HG03135 (cell line): ENCODE results near the gene PSG1.
"Not testable (repeated sequence)": the region's sequence is repeated elsewhere in the genome, so short reads cannot be mapped to it uniquely, and the experiment has no call there.

Experiments used
- ATAC-seq: cut with Tn5 transposase; IDR thresholded peaks from one replicate; pipeline ENCODE4 v1.9.1; 2021; ENCODE audit warnings: mild to moderate bottlenecking, moderate library complexity; ENCODE audit not compliant: unreplicated experiment

PSG1 gene

DNA sequence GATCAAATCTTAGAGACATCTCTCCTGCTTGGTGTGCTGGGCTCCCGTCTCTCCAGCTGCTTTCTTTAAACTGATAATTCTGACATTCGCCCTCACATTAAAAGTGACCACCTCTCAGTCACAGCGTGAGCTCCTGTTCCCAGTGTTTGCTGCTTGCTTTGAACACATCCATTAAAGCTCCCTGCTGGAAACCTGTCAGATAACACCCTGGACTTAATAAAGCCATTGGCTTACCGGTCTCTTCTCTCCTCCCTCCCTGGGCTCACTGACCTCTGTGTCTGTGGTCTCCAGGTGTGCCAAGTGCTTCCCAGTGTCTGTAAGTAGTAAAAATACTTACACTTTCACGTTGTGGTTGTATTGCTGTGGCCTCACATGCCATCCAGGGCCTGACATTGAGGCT lies 2.5 kb upstream of the PSG1 start:
- ATAC-seq, result not testable (repeated sequence)

DNA sequence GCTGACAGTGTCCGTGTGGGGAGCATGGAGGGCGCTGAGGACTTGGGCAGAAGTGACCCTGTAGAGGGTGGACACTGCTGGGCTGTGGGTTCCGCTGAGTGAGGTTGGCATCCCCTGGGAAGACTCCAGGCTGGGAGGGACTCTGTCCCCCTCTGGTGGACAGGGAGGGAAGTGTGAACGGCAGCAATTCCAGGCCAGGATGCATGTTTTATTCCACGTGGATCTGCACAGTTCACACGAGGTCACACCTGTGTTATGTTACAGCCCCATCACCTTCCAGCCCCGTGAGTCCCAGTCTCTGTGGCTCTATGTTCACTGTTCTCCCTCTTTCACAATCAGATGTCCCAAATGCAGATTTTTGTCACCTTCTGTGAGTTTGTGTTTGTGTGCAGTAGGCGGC lies 1.8 kb upstream of the PSG1 start:
- ATAC-seq, result not testable (repeated sequence)

GRCh38 chr19:42880621-42881020 lies 1.1 kb upstream of the PSG1 start:
- not testable (repeated sequence) for ATAC-seq

GRCh38 chr19:42876596-42876995 lies 2.9 kb downstream of the PSG1 start:
- ATAC-seq, result not testable (repeated sequence)

DNA sequence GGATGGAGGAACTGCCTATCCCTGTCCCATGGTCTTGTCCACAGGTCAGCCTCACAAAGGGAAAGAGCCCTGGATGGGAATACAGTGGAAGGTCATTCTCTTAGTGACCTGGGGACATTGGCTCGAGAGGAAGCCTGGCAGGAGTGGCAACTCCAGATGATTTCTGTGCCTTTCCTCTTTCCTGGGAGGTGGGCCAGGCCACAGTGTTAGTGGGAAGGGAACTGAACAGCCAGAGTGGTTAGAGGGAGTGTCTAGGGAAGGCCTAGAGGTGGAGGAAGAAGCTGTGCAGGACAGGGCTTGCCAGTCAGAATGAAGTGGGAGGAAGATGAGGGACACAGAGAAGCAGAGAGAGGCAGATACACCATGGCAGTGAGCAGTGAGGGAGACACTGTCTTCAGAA lies 3.6 kb downstream of the PSG1 start:
- ATAC-seq, result not testable (repeated sequence)

DNA sequence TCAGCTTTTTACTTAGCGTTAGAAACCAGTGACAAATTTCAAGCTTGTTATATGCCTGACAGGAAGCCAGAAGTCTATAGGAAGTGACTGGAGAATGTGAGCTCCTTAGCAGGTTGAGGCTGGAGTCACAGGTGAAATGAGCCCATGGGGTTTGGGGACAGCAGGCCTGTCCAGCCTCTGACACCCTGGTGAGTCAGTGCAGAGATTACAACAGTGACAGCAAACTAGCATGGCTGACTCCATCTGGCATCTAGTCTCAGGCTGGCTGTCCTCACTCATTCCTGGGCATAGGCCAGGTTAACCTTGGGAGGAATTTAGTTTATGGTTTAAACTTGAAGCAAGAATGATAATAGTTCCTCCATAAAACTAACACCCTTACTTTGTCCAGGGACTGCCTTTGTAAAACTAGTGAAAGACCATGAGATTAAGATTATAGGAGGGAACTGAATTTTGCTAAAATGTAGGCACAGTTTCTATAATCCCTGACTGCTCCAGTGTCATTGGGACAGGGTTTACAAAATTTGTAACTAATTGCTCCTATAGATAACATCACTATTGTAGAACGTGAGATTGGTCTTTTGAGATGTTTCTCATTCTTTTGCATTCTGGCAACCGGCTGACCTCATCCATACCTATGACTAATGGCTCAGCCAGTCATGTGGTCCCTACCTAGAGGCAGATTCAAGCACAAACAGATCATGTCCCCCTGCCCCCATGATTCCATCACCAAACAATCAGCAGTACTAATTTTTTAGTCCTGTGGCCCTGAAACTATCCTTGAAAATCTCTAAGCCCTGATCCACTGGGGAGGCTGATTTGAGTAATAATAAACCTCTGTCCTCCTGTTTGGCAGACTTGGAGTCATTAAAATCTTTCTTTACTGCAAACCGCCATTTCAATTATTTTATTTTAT lies 4.4 kb downstream of the PSG1 start:
- ATAC-seq, result not testable (repeated sequence)

DNA sequence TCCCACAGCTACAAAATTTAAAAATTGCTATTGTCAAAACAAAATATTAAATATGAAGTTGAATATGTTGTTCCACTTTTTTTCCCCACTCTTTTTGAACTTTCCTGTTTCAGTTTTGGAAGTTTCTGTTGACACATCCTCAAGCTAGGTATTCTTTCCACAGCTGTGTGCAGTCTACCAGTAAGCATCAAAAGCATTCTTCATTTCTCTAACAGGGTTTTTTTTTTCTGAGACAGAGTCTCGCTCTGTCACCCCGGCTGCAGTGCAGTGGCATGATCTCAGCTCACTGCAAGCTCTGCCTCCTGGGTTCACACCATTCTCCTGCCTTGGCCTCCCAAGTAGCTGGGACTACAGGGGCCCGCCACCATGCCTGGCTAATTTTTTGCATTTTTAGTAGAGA lies 5.4 kb downstream of the PSG1 start:
- not testable (repeated sequence) for ATAC-seq

DNA sequence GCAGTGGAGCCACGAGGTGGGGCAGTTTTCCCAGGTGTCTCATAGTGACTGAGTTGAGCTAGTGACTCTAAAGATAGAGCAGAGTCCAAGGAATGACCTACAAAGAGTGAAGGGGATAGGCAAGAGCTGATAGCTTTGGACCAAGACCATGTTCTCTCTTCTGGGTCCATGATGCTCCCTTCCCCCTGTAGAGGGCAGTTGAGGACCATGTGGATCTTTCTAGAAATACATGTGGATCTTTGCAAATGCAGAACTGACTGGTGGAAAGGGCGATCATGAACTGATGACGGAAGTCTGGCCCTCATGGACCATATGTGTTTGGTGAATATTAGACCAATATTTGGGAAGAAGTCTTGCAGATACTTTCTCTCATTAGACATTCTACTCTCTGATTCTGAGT lies 6.9 kb downstream of the PSG1 start:
- ATAC-seq, result no peak

DNA sequence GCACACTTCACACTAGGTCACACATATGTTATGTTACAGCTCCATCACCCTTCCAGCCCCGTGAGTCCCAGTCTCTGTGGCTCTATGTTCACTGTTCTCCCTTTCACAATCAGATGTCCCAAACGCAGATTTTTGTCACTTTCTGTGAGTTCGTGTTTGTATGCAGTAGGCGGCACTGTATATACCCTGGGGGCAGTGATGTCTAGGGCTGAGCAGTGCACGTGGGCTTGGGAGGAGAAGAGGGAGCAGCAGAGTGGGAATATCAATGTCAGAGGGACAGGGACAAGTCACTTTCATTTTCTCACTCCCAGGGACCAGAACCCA lies 22.0 kb downstream of the PSG1 start:
- no peak for ATAC-seq

GRCh38 chr19:42856866-42857543 lies 22.5 kb downstream of the PSG1 start:
- ATAC-seq, result not testable (repeated sequence)

- ATAC-seq, result not testable (repeated sequence)
Measured at GRCh38 chr19:42854745-42855144, 24.8 kb downstream of the PSG1 start.

DNA sequence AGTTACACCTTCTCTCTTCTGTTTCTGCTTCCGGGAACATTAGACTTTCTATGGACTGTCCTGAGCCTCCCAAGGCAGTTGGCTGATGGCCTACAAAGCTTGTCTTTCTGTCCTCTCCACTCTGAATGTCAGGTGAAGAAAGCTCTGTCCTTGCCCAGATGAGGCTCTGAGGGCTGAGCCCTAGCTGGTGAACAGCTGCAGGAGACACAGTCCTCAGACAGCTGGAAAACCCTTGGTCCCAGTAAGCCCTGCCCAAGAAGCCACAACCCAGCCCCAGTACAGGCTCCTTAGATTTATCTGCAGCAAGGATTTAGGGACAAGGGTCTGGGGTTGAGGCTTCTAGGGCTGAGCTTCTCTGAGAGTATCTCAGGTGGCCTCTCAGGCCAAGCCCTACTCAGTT lies 26.3 kb downstream of the PSG1 start:
- not testable (repeated sequence) for ATAC-seq

DNA sequence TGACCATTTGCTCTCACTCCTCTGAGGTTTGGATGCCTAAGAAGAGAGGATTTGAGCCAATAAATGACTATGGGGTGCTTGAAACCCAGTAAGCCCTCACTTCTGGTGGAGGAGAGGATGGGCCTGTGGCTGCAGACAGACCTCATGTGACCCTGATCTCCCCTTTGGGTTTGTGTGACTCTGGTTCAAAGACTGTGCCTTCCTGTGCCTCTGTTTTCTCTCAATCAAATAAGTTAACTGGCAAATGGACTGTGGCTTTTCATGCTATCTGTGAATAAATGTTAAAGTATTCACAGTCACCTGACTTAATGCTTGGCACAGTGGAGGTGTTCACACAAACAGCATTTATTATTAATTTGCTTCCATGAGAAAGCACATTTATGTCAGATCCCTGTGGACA lies 26.7 kb downstream of the PSG1 start:
- not testable (repeated sequence) for ATAC-seq

- not testable (repeated sequence) for ATAC-seq
Measured at GRCh38 chr19:42851718-42852280, 27.7 kb downstream of the PSG1 start.

DNA sequence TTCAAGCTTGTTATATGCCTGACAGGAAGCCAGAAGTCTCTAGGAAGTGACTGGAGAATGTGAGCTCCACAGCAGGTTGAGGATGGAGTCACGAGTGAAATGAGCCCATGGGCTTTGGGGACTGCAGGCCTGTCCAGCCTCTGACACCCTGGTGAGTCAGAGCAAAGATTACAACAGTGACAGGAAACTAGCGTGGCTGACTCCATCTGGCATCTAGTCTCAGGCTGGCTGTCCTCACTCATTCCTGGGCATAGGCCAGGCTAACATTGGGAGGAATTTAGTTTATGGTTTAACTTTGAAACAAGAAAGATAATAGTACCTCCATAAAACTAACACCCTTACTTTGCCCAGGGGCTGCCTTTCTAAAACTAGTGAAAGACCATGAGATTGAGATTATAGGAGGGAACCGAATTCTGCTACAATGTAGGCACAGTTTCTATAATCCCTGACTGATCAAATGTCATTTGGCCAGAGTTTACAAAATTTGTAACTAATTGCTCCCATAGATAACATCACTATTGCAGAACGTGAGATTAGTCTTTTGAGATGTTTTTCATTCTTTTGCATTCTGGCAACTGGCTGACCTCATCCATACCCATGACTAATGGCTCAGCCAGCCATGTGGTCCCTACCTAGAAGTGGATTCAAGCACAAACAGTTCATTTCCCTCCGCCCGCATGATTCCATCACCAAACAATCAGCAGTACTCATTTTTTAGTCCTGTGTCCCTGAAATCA lies 28.4 kb downstream of the PSG1 start:
- no peak for ATAC-seq

GRCh38 chr19:42846597-42846996 lies 32.9 kb downstream of the PSG1 start:
- no peak for ATAC-seq

GRCh38 chr19:42843631-42844030 lies 35.9 kb downstream of the PSG1 start:
- not testable (repeated sequence) for ATAC-seq

DNA sequence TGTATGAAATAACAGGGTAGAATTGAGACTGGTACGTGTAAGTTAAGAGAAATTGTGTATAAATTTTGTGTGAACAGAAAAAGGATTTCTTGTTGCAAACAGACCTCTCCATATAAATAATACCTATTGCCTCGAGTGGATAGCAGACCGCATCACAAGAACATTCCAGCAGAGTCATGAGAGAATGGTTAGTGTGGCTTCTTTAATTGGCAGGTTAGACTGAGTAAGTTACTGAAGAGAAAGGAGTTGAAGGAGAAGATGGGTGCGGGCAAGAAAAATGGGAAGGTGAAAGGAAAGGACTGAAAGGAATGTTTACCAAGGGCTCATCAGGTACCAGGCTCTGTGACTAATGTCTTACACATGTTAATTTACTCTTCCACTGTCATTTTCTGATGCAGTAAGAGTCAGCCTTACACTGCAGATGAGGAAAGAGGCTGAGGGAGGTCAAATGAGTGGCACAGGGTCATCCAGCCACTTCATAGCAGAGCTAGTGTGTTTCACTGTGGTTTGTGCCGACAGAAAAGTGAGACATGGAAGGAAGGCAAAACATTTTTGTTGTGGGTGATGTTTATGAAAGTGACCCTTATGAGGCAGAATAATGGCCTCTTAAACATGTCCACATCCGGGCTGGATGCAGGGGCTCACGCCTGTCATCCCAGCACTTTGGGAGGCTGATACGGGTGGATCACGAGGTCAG lies 46.6 kb downstream of the PSG1 start:
- not testable (repeated sequence) for ATAC-seq

- ATAC-seq, result not testable (repeated sequence)
Measured at GRCh38 chr19:42832023-42832680, 47.4 kb downstream of the PSG1 start.
